OCI-LY1 (cell line): ENCODE data around the gene RHBG.

Source experiments
- H2AFZ ChIP-seq: fragments of 200-600 bp; sonication (generic), shearing (Covaris generic); 2 replicates; pipeline ENCODE4 v1.6.0; 2014; ENCODE audit warnings: antibody characterized with exemption, mild to moderate bottlenecking, low read length
- H3F3A ChIP-seq: fragments of 200-600 bp; sonication (generic), shearing (Covaris generic); 2 replicates; pipeline ENCODE4 v1.6.0; 2014; ENCODE audit warnings: mild to moderate bottlenecking, antibody characterized with exemption, low read length, moderate library complexity; ENCODE audit not compliant: insufficient read depth
- H3K27ac ChIP-seq: fragments of 200-600 bp; sonication (generic); 2 replicates; pipeline ENCODE4 v1.5.1; 2014; ENCODE audit warnings: low read length, mixed run types, mild to moderate bottlenecking, low read depth; ENCODE audit not compliant: poor library complexity, severe bottlenecking
- H3K27me3 ChIP-seq: fragments of 200-600 bp; sonication (generic); 2 replicates; pipeline ENCODE4 v1.6.0; 2014; ENCODE audit warnings: antibody characterized with exemption, mild to moderate bottlenecking, low read length, moderate library complexity; ENCODE audit not compliant: insufficient read depth
- H3K36me3 ChIP-seq: fragments of 200-600 bp; sonication (generic); 2 replicates; pipeline ENCODE4 v1.6.1; 2014; ENCODE audit warnings: mild to moderate bottlenecking, antibody characterized with exemption, low read length, moderate library complexity, mixed read lengths; ENCODE audit not compliant: insufficient read depth
- H3K4me1 ChIP-seq: fragments of 200-600 bp; sonication (generic); 2 replicates; pipeline ENCODE4 v1.5.1; 2014; ENCODE audit warnings: mild to moderate bottlenecking, low read length, moderate library complexity; ENCODE audit not compliant: insufficient read depth, severe bottlenecking
- H3K4me2 ChIP-seq: fragments of 200-600 bp; sonication (generic), shearing (Covaris generic); 2 replicates; pipeline ENCODE4 v1.6.1; 2014; ENCODE audit warnings: low read length
- H3K4me3 ChIP-seq: fragments of 200-600 bp; sonication (generic); 2 replicates; pipeline ENCODE4 v1.5.1; 2014; ENCODE audit warnings: low read length, low read depth, mild to moderate bottlenecking, mixed read lengths; ENCODE audit not compliant: poor library complexity, severe bottlenecking
- H3K79me2 ChIP-seq: fragments of 200-600 bp; shearing (Covaris generic); 2 replicates; pipeline ENCODE4 v1.6.1; 2016; ENCODE audit warnings: mixed run types, low read length, mixed read lengths; ENCODE audit not compliant: insufficient read depth
- H3K9ac ChIP-seq: fragments of 200-600 bp; sonication (generic), shearing (Covaris generic); 2 replicates; pipeline ENCODE4 v1.6.1; 2014; ENCODE audit warnings: mild to moderate bottlenecking, low read length, mixed read lengths
- H3K9me2 ChIP-seq: fragments of 200-600 bp; sonication (generic), shearing (Covaris generic); 2 replicates; pipeline ENCODE4 v1.6.1; 2014; ENCODE audit warnings: low read depth, mild to moderate bottlenecking, low read length, mixed read lengths
- H3K9me3 ChIP-seq: fragments of 200-600 bp; shearing (Covaris generic); 2 replicates; pipeline ENCODE4 v1.6.1; 2014; ENCODE audit warnings: low read length, mixed read lengths
- H4K20me1 ChIP-seq: fragments of 200-600 bp; sonication (generic), shearing (Covaris generic); 2 replicates; pipeline ENCODE4 v1.6.0; 2016; ENCODE audit warnings: mild to moderate bottlenecking, low read length; ENCODE audit not compliant: insufficient read depth
- CTCF ChIP-seq: fragments of 200-600 bp; sonication (generic), shearing (Covaris generic); IDR thresholded peaks from 2 replicates; pipeline ENCODE4 v1.5.1; 2017; ENCODE audit warnings: mild to moderate bottlenecking, antibody characterized with exemption, low read length, moderate library complexity, mixed read lengths
- EZH2 ChIP-seq: fragments of 200-600 bp; sonication (generic), shearing (Covaris generic); IDR thresholded peaks from 2 replicates; pipeline ENCODE4 v1.8.0; 2017; ENCODE audit warnings: borderline replicate concordance, mixed run types, mild to moderate bottlenecking, antibody characterized with exemption, low read length, moderate library complexity, mixed read lengths

The RHBG gene

GRCh38 chr1:156387870-156388173, 18.8 kb downstream of the RHBG start:
- Histone ChIP-seq H3K27ac (no peak overlapping the region), H2AFZ (no peak overlapping the region), H3K9me2 (no peaks in the 10 kb centered on the region), H3K4me2 (peak overlapping the region; percentile 11; the same call in 1 of the 2 replicates), H3K4me1 (peaks cover 6% of the 10 kb centered on the region), H3K9me3 (no peaks in the 10 kb centered on the region), H3K27me3 (no peaks in the 10 kb centered on the region), H4K20me1 (no peaks in the 10 kb centered on the region), H3F3A (no peaks in the 10 kb centered on the region), H3K36me3 (no peaks in the 10 kb centered on the region), H3K4me3 (no peak overlapping the region), H3K79me2 (no peaks in the 10 kb centered on the region), H3K9ac (no peak overlapping the region)
- TF ChIP-seq EZH2 (no peak), CTCF (no peak)

- Histone ChIP-seq H3K27me3 (no peaks in the 10 kb centered on the region), H3K79me2 (no peaks in the 10 kb centered on the region), H3K36me3 (no peaks in the 10 kb centered on the region), H3F3A (no peaks in the 10 kb centered on the region), H3K9ac (no peak overlapping the region), H3K4me1 (peaks cover 6% of the 10 kb centered on the region), H3K27ac (no peak overlapping the region), H4K20me1 (no peaks in the 10 kb centered on the region), H3K4me3 (peak overlapping the region; percentile 31), H3K9me2 (no peaks in the 10 kb centered on the region), H3K4me2 (peak overlapping the region; percentile 34; the same call in 1 of the 2 replicates), H2AFZ (no peak overlapping the region), H3K9me3 (no peaks in the 10 kb centered on the region)
- TF ChIP-seq CTCF (no peak), EZH2 (no peak)
Measured at GRCh38 chr1:156388174-156389137, 19.4 kb downstream of the RHBG start.

- Histone ChIP-seq H3K4me3 (no peak overlapping the region), H3K4me1 (peaks cover 6% of the 10 kb centered on the region), H3F3A (no peaks in the 10 kb centered on the region), H4K20me1 (no peaks in the 10 kb centered on the region), H3K27ac (no peak overlapping the region), H3K79me2 (no peaks in the 10 kb centered on the region), H3K9me3 (no peaks in the 10 kb centered on the region), H3K9ac (no peak overlapping the region), H3K36me3 (no peaks in the 10 kb centered on the region), H2AFZ (no peak overlapping the region), H3K9me2 (no peaks in the 10 kb centered on the region), H3K27me3 (no peaks in the 10 kb centered on the region), H3K4me2 (no peak overlapping the region)
- TF ChIP-seq EZH2 (no peak), CTCF (no peak)
Measured at GRCh38 chr1:156389311-156389710, 20.3 kb downstream of the RHBG start.
